Pericardium fibroblast (primary cell): ENCODE data around the gene LARP7. TPM values are rescaled to one million over a fixed set of nuclear protein-coding genes. Genes with fewer than 3 reads are reported as not detected.

ENCODE experiments used
- total RNA-seq: library from RNA; depleted of rRNA; stranded (reverse); fragments of >200 nt; gene quantifications from 2 replicates; pipeline ENCODE4 v1.2.3, GENCODE V29; 2015

The LARP7 gene
- total RNA-seq = 18.1 and 23.3 TPM in 2 replicates

DNA sequence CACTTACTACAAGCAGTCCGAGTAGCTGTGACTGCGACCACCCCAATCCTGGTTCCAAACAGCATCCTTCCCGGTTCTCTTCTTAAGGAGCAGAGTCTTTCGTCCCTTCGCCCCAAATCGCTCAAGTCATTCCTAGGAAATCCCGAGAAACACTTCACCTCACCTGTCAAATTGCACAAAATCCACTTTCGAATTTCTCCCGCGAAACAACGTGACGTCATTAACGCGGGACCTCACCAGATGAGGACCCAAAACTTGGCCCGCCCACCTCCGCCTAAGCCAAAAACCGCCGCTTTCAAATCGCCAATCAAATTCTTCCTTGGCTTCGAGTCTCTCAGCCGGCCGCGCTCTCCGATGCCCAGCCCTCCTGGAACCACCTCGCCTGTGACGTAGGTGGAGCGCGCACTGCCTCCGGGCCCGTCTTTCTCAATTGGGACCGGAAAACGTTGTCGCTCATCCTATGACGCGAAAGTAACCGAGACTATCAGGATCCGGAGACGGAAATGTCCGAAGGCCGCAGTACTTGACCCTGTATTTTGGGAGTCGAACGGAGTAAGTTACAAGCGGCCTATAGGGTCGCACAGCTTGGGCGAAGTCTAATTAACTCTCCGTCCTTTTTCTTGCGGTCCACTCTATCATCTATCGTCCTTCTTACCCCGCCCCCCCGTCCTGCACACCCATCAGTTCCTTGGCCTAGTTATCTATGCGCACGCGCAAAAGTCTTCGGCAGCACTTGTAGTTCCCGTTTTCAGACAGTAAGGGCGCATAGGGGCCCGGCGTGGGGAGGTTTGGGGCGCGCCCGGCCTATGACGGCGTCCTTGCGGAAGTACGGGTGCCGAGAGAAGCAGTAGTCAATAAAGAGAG, at the start of gene LARP7, which contains the start of gene ZGRF1:
TSS of gene LARP7 (plus strand) at position 456 of the 864 bp plus-strand sequence. CDS start 7,527 bp downstream, outside the sequence.
TSS of gene ZGRF1 (minus strand) at position 222 of the 864 bp plus-strand sequence. CDS start 3,733 bp downstream, outside the sequence.

Other genes with a start within 250 kb of the LARP7 start
- gene NEUROG2, start 121.0 kb upstream of the LARP7 start, total RNA-seq = not detected in 2 replicates
- 0.34 and 2.6 TPM in 2 replicates for gene ZGRF1, start 234 bp upstream of the LARP7 start, total RNA-seq